IMR-90 (cell line): ENCODE results near the gene ISCA2. TPM values are rescaled to one million over a fixed set of nuclear protein-coding genes. Genes with fewer than 3 reads are reported as not detected.

ENCODE experiments used
- ATAC-seq: fragments of 200-7000 bp; cut with Tn5 transposase; 2 replicates; pipeline ENCODE4 v1.9.1; 2020; ENCODE audit warnings: low read depth, mild to moderate bottlenecking, moderate library complexity
- BruUV-seq: library from RNA; stranded (reverse); fragments of 400-500 nt; replicated peaks from 2 replicates; lab custom pipeline; 2021; lab: Mats Ljungman, UMichigan
- CTCF ChIA-PET: fragments of 300-600 bp; formaldehyde crosslinking; extraction: SDS; loops from one replicate; lab custom pipeline; 2021; ENCODE audit warnings: antibody characterized with exemption; lab: Yijun Ruan, JAX
- POLR2A ChIA-PET: fragments of 300-600 bp; sonication (Branson Sonifier 250); formaldehyde crosslinking; loops from one replicate; lab custom pipeline; 2022; ENCODE audit warnings: antibody characterized with exemption; ENCODE audit not compliant: unreplicated experiment; lab: Charles Lee
- DNase-seq: peaks from one replicate; pipeline ENCODE4 v3.0.0; 2013
- H2AFZ ChIP-seq: replicated peaks from 2 replicates; pipeline ENCODE3; 2013; ENCODE audit warnings: low read length, mild to moderate bottlenecking; ENCODE audit not compliant: poor library complexity
- H2AK5ac ChIP-seq: 2 replicates; pipeline ENCODE4 v1.6.1; 2013; ENCODE audit warnings: low read depth, low read length, inconsistent platforms
- H2AK9ac ChIP-seq: replicated peaks from 2 replicates; pipeline ENCODE3; 2013; ENCODE audit warnings: mild to moderate bottlenecking, low read depth, low read length, moderate library complexity; ENCODE audit not compliant: poor library complexity
- H2BK120ac ChIP-seq: 2 replicates; pipeline ENCODE4 v1.6.1; 2013; ENCODE audit warnings: low read depth, low read length, inconsistent platforms
- H2BK15ac ChIP-seq: 3 replicates; pipeline ENCODE4 v1.6.1; 2013; ENCODE audit warnings: low read depth, low read length, inconsistent platforms
- H2BK20ac ChIP-seq: 2 replicates; pipeline ENCODE4 v1.6.1; 2013; ENCODE audit warnings: low read depth, mild to moderate bottlenecking, inconsistent platforms, low read length, moderate library complexity
- H2BK5ac ChIP-seq: 2 replicates; pipeline ENCODE4 v1.6.1; 2013; ENCODE audit warnings: mild to moderate bottlenecking, low read depth, low read length, inconsistent platforms; ENCODE audit not compliant: poor library complexity, severe bottlenecking
- H3K14ac ChIP-seq: replicated peaks from 2 replicates; pipeline ENCODE4 v1.6.1; 2013; ENCODE audit warnings: low read depth, low read length, inconsistent platforms
- H3K18ac ChIP-seq: 2 replicates; pipeline ENCODE4 v1.6.1; 2013; ENCODE audit warnings: low read depth, low read length, control low read depth
- H3K23ac ChIP-seq: 2 replicates; pipeline ENCODE4 v1.6.1; 2013; ENCODE audit warnings: low read depth, low read length, inconsistent platforms
- H3K27ac ChIP-seq: 2 replicates; pipeline ENCODE4 v1.5.1; 2013; ENCODE audit warnings: mild to moderate bottlenecking, control low read depth, low read length; ENCODE audit not compliant: insufficient read depth
- H3K27me3 ChIP-seq: 2 replicates; pipeline ENCODE4 v1.6.1; 2013; ENCODE audit warnings: low read length; ENCODE audit not compliant: control insufficient read depth, insufficient read depth
- H3K36me3 ChIP-seq: 2 replicates; pipeline ENCODE4 v1.6.1; 2013; ENCODE audit warnings: low read length, mixed read lengths; ENCODE audit not compliant: control insufficient read depth, insufficient read depth
- H3K4ac ChIP-seq: 2 replicates; pipeline ENCODE4 v1.6.1; 2013; ENCODE audit warnings: low read depth, low read length, inconsistent platforms
- H3K4me1 ChIP-seq: 2 replicates; pipeline ENCODE4 v1.6.1; 2013; ENCODE audit warnings: low read length, mixed read lengths; ENCODE audit not compliant: control insufficient read depth, insufficient read depth
- H3K4me2 ChIP-seq: 2 replicates; pipeline ENCODE4 v1.6.1; 2013; ENCODE audit warnings: low read depth, mild to moderate bottlenecking, control low read depth, low read length, moderate library complexity
- H3K4me3 ChIP-seq: 2 replicates; pipeline ENCODE4 v1.5.1; 2013; ENCODE audit warnings: low read depth, mild to moderate bottlenecking, control low read depth, low read length, moderate library complexity; ENCODE audit not compliant: insufficient read depth
- H3K56ac ChIP-seq: 2 replicates; pipeline ENCODE4 v1.6.1; 2013; ENCODE audit warnings: low read length, inconsistent platforms; ENCODE audit not compliant: insufficient read depth; ENCODE audit errors: extremely low read depth
- H3K79me1 ChIP-seq, 2 experiments: 2 replicates each; pipeline ENCODE4 v1.6.1; 2013; ENCODE audit warnings: low read length in 2 of 2, inconsistent platforms in 1 of 2, low read depth in 1 of 2
- H3K9ac ChIP-seq: 2 replicates; pipeline ENCODE4 v1.6.1; 2013; ENCODE audit warnings: low read depth, low read length, control low read depth
- H3K9me1 ChIP-seq: 2 replicates; pipeline ENCODE4 v1.6.1; 2013; ENCODE audit warnings: low read length, inconsistent platforms; ENCODE audit not compliant: insufficient read depth
- H3K9me3 ChIP-seq: 2 replicates; pipeline ENCODE4 v1.6.1; 2013; ENCODE audit warnings: low read length; ENCODE audit not compliant: control insufficient read depth, insufficient read depth
- H4K20me1 ChIP-seq: 2 replicates; pipeline ENCODE4 v1.6.1; 2013; ENCODE audit warnings: low read length, inconsistent platforms; ENCODE audit not compliant: insufficient read depth
- H4K5ac ChIP-seq: 2 replicates; pipeline ENCODE4 v1.6.1; 2013; ENCODE audit warnings: mild to moderate bottlenecking, low read depth, low read length, control low read depth
- H4K8ac ChIP-seq, 2 experiments: 2 replicates each; pipeline ENCODE4 v1.6.1; 2013; ENCODE audit warnings: low read depth in 2 of 2, low read length in 2 of 2, control low read depth in 1 of 2, inconsistent platforms in 1 of 2
- H4K91ac ChIP-seq: 2 replicates; pipeline ENCODE4 v1.6.1; 2013; ENCODE audit warnings: low read depth, low read length, inconsistent platforms; ENCODE audit not compliant: insufficient read depth
- BHLHE40 ChIP-seq: fragments of 150-350 bp; IDR thresholded peaks from 2 replicates; pipeline ENCODE4 v1.6.1; 2016; ENCODE audit warnings: mild to moderate bottlenecking, low read depth, low read length
- CHD1 ChIP-seq: IDR thresholded peaks from 2 replicates; pipeline ENCODE4 v1.6.1; 2012; ENCODE audit warnings: low read depth, low read length, improper control_type of control experiment
- FOS ChIP-seq: fragments of 150-350 bp; IDR thresholded peaks from 2 replicates; pipeline ENCODE4 v1.6.1; 2016; ENCODE audit warnings: low read depth, low read length
- MAFK ChIP-seq: IDR thresholded peaks from 2 replicates; pipeline ENCODE4 v1.6.1; 2012; ENCODE audit warnings: low read depth, low read length, improper control_type of control experiment
- MAZ ChIP-seq: IDR thresholded peaks from 2 replicates; pipeline ENCODE4 v1.6.1; 2012; ENCODE audit warnings: low read depth, mild to moderate bottlenecking, low read length, improper control_type of control experiment, moderate library complexity, borderline replicate concordance
- MXI1 ChIP-seq: IDR thresholded peaks from 2 replicates; pipeline ENCODE4 v1.6.1; 2012; ENCODE audit warnings: low read depth, mild to moderate bottlenecking, low read length, moderate library complexity, borderline replicate concordance
- NFE2L2 ChIP-seq: fragments of 150-350 bp; IDR thresholded peaks from 2 replicates; pipeline ENCODE4 v1.6.1; 2016; ENCODE audit warnings: low read depth, mild to moderate bottlenecking, low read length
- POLR2A ChIP-seq: IDR thresholded peaks from 2 replicates; pipeline ENCODE4 v1.6.1; 2012; ENCODE audit warnings: mild to moderate bottlenecking, low read depth, low read length
- RCOR1 ChIP-seq: IDR thresholded peaks from 2 replicates; pipeline ENCODE4 v1.6.1; 2012; ENCODE audit warnings: mild to moderate bottlenecking, low read length, improper control_type of control experiment; ENCODE audit not compliant: insufficient replicate concordance
- RFX5 ChIP-seq: IDR thresholded peaks from 2 replicates; pipeline ENCODE4 v1.8.0; 2012; ENCODE audit warnings: low read depth, mild to moderate bottlenecking, low read length, moderate library complexity
- SMC3 ChIP-seq: fragments of 150-350 bp; IDR thresholded peaks from 2 replicates; pipeline ENCODE4 v1.6.1; 2016; ENCODE audit warnings: low read depth, mild to moderate bottlenecking, antibody characterized with exemption, low read length, moderate library complexity
- WGBS, 2 experiments: methylation state at CpG; one replicate each; pipeline versions ENCODE4 v1.1.5 to v1.1.7; 2013; ENCODE audit warnings: missing lambda C conversion rate in 2 of 2; ENCODE audit not compliant: insufficient read length in 1 of 2; ENCODE audit errors: extremely low coverage in 2 of 2; 5-methylcytosine and 5-hydroxymethylcytosine counted together
- dilution Hi-C: fragments of 300-500 bp; cut with HindIII; formaldehyde crosslinking; loops from one replicate; pipeline ENCODE4 v1.14.3; 2018; ENCODE audit warnings: low sequenced_read_pairs; ENCODE audit not compliant: unreplicated experiment
- in situ Hi-C: fragments of 300-500 bp; cut with MboI; formaldehyde crosslinking; loops from 3 replicates; pipeline ENCODE4 v1.14.3; 2019; ENCODE audit warnings: low sequenced_read_pairs, inconsistent platforms, mixed read lengths
- intact Hi-C: fragments of 100-400 bp; cut with micrococcal nuclease; formaldehyde crosslinking; loops from 2 replicates; pipeline ENCODE4 v1.10.0; 2022
- polyA plus RNA-seq, 3 experiments: library from polyadenylated mRNA; depleted of rRNA; stranded (reverse); fragments of >200 nt; gene quantifications; 2 replicates each; pipeline ENCODE4 v1.2.3, GENCODE V29; 2012; ENCODE audit warnings: low replicate concordance in 1 of 3
- total RNA-seq: library from RNA; depleted of rRNA; stranded (reverse); fragments of >200 nt; gene quantifications from 2 replicates; pipeline ENCODE4 v1.2.3, GENCODE V29; 2012
- TF ChIP-seq, protein P1 (sequence below): conservative IDR thresholded peaks from 2 replicates; pipeline ENCODE4 v1.5.1; 2012; ENCODE audit warnings: mild to moderate bottlenecking, low read depth, low read length, improper control_type of control experiment
- TF ChIP-seq, protein P2 (sequence below): fragments of 150-350 bp; IDR thresholded peaks from 2 replicates; pipeline ENCODE4 v1.6.1; 2017; ENCODE audit warnings: mild to moderate bottlenecking, antibody characterized with exemption, low read length, low read depth

Gene ISCA2
- total and polyA plus RNA-seq, 2 of the 4 experiments (the other 2 are of a cell fraction), result 5.4 to 25.7 TPM

GRCh38 chr14:74515891-74516412 is 22.4 kb downstream of the ISCA2 start:
- Histone ChIP-seq H3K9me3 (no peaks in the 10 kb centered on the region), H3K9ac (no peak overlapping the region), H3K36me3 (peaks cover 11% of the 10 kb centered on the region), H2AK5ac (no peak overlapping the region), H3K27me3 (no peaks in the 10 kb centered on the region), H2AFZ (no peak overlapping the region), H3K56ac (no peak overlapping the region), H3K4me3 (no peak overlapping the region), H2BK120ac (no peak overlapping the region; the same call in 1 of the 2 replicates), H3K23ac (no peak overlapping the region), H3K9me1 (peaks cover 34% of the 10 kb centered on the region), H4K91ac (no peak overlapping the region), H3K27ac (no peak overlapping the region), H3K79me1 (peaks cover 0 to 11% of the 10 kb centered on the region in 2 experiments; a peak in 1 of 4 replicates), H2BK15ac (no peak overlapping the region), H3K14ac (no peak overlapping the region), H3K4ac (no peak overlapping the region; the same call in 1 of the 2 replicates), H2AK9ac (peak overlapping the region; percentile 34), H4K8ac (no peak overlapping the region), H2BK20ac (no peak overlapping the region), H3K4me2 (no peak overlapping the region), H3K18ac (no peak overlapping the region), H4K5ac (no peak overlapping the region), H4K20me1 (no peaks in the 10 kb centered on the region), H2BK5ac (peak overlapping the region; percentile 45), H3K4me1 (peaks cover 20% of the 10 kb centered on the region)
- intact Hi-C loops, result no loop called here
- ChIA-PET CTCF (no interaction called here), POLR2A (no interaction called here)
- BruUV-seq, result no TSS peak
- ATAC-seq (no peak), DNase-seq (no peak)
- in situ Hi-C loops, result no loop called here
- dilution Hi-C loops, result no loop called here
- TF ChIP-seq RCOR1, result no peak
- TF ChIP-seq, protein P1, sequence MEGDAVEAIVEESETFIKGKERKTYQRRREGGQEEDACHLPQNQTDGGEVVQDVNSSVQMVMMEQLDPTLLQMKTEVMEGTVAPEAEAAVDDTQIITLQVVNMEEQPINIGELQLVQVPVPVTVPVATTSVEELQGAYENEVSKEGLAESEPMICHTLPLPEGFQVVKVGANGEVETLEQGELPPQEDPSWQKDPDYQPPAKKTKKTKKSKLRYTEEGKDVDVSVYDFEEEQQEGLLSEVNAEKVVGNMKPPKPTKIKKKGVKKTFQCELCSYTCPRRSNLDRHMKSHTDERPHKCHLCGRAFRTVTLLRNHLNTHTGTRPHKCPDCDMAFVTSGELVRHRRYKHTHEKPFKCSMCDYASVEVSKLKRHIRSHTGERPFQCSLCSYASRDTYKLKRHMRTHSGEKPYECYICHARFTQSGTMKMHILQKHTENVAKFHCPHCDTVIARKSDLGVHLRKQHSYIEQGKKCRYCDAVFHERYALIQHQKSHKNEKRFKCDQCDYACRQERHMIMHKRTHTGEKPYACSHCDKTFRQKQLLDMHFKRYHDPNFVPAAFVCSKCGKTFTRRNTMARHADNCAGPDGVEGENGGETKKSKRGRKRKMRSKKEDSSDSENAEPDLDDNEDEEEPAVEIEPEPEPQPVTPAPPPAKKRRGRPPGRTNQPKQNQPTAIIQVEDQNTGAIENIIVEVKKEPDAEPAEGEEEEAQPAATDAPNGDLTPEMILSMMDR, result no peak
- TF ChIP-seq CHD1, result no peak
- no peak for TF ChIP-seq MAZ
- no peak for TF ChIP-seq NFE2L2
- no peak for TF ChIP-seq MAFK
- no peak for TF ChIP-seq RFX5
- no peak for TF ChIP-seq SMC3
- TF ChIP-seq POLR2A, result no peak
- TF ChIP-seq MXI1, result no peak
- TF ChIP-seq, protein P2, sequence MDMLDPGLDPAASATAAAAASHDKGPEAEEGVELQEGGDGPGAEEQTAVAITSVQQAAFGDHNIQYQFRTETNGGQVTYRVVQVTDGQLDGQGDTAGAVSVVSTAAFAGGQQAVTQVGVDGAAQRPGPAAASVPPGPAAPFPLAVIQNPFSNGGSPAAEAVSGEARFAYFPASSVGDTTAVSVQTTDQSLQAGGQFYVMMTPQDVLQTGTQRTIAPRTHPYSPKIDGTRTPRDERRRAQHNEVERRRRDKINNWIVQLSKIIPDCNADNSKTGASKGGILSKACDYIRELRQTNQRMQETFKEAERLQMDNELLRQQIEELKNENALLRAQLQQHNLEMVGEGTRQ, result no peak
- no peak for TF ChIP-seq FOS
- no peak for TF ChIP-seq BHLHE40
- WGBS, 2 experiments, result no CpG with 5 or more reads among the region's 8 CpGs
